HG03039 (cell line): Measurements from ENCODE around the gene CD180.

ENCODE experiments used
- ATAC-seq: cut with Tn5 transposase; IDR thresholded peaks from one replicate; pipeline ENCODE4 v1.9.1; 2021; ENCODE audit warnings: mild to moderate bottlenecking, moderate library complexity; ENCODE audit not compliant: unreplicated experiment

CD180 gene

DNA sequence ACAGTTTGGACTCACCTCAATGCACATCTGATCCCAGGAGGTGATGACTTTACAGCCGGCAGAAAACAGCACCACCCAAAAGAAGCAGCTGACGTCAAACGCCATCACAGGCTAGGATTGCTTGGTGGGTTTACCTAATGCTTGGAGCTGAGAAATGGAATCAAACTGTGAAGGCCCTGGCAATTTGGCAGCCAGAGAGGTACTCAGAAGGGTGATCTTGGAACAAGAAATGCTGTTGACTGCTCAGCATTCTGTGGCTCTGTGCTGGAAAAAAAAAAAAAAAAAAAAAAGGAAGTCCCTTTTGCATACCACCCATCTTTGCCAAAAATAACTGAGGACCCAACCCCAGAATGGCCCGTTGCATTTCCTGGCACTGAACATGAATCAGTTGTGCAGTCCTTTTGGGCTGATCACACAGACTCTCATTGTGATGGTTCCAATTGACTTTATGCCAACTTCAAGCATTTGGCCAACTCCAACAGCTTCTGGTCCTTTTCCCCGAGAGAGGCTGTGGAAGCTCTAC is at the start of gene CD180:
TSS of gene CD180 (minus strand) at position 263 of the 523 bp plus-strand sequence. CDS start at position 105, 158 bp downstream.
- ATAC-seq = no peak

DNA sequence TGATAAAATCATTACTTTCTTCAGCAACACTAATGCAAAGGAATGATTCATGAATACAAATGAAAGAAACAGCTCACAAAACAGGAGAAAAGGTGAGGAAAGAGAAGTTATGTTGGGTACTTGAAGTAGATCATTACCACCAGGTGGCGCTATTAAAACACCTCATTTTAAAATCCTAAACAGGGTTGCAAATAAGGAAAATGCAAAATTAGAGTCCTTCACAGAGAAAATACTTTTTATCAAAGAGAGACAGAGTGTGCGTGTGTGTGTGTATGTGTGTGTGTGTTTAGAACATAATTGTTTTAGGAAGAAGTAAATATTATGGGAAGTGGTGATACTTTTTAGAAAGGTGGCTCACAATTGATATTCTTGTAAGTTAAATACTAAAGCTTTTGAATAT is 49.5 kb upstream of the CD180 start:
- ATAC-seq = no peak

DNA sequence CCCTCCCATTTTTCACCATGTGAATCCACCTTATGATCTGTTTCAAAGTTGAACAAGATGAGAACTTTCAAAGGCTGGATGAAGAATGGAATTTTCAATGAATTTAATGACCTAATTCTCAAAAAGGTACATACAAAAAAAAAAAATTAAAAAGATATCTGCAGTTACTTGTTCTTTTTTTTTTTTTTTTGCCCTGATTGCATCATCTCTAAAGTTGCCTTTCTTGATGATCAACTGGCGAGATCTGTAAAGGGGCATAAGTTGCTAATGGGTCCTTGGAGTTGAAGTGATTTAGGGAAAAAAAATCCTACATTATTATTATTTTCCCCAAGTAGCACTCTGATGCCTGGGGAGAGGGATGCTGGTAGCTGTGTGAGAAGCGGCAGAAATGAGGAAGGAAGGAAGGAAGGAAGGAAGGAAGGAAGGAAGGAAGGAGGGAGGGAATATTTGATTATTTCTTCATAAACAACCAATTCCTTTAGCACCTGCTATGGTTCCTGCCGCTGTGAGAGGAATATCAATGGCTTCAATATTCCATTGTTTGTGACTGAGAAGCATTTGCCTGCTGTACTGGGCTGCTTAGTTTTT is 48.8 kb upstream of the CD180 start:
- no peak for ATAC-seq

DNA sequence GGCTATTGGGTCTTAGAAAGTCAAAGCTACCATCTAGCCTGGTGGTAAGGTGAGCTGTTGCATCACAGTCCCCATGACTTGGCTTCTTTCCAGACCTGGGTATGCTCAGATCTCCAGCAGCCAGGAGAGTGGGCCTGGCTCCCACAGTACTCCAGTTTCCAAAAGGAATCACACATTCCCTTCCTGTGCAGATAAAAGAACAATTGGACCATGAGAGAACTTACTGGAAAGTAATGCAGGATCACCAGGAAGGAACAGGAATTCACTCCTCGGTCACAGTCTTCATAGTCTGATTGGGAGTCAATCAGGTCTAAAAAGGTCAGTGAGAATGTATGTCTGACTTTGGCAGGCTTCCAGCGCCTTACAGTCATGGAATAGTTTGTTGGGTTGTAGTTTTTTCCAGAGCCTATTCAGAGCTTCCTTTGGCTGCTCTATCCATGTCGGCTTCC is 47.8 kb upstream of the CD180 start:
- no peak for ATAC-seq

DNA sequence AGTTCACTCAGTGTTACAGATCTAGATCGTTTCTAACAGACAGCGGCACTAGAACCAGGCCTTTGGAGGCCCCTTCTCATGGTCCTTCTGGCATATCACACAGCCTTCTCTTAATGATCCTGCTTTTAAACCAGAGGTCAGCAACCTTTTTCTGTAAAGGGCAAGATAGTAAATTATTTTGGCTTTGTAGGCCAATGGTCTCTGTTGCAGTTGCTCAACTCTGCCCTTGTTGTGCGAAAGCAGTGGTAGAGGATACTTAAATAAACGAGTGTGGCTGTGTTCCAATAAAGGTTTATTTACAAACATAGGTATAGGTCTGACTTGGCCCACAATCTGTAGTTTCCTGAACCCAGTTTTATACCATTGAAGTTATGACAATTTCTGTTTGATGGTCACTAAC is 47.3 kb upstream of the CD180 start:
- ATAC-seq = no peak

- no peak for ATAC-seq
Measured at GRCh38 chr5:67243349-67243748, 46.8 kb upstream of the CD180 start.

- no peak for ATAC-seq
Measured at GRCh38 chr5:67241326-67241725, 44.7 kb upstream of the CD180 start.

- no peak for ATAC-seq
Measured at GRCh38 chr5:67240846-67241245, 44.2 kb upstream of the CD180 start.

DNA sequence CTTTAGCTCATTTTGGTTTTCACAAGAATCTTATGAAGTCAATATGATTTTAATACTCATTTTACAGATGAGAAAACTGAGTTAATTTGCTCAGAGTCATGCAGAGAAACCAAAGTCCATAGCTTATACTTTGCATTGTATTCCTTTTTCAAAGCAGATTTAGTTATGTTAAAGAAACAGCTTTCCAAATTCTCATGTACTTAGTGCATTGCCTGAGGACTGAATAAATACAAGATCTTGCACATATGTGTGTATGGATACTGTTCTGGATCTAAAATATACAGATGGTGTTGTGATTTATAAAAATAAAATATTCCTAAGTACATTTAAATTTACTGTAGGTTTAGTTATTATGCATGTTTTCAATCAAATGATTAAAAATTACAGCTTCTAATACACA is 43.5 kb upstream of the CD180 start:
- no peak for ATAC-seq

GRCh38 chr5:67238191-67238590 is 41.6 kb upstream of the CD180 start:
- no peak for ATAC-seq

DNA sequence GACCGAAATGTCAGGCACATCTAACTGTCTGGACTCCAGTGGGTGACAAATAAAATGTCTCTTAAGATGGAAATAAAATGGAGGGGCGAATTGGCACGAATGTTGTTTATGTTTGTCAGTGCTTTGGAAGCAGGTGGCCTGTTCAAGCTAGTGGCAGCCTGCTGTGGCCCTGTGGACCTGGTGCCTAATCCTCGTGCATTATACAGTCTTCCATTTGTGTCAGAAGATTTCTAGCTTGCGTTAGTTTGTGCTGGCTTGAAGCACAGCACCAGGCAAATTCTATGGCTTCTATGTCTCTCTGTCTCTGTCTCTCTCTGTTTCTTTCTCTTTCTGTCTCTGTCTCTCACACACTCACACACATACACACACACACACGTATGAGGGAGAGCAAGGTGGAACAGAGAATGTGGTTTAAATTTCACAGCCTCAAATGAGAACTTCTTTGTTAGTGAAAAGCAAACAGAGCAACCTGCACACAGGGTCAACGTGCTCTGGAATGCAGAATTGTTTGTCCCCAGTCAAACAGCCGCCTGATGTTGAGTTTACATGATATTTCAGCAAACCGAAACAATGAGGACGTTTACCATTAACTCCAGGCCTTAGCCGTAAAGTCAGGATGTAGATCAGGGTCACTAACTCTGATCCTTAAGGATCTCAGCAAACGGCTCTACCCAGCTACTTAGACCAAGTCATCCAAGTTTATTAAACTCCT is 39.0 kb upstream of the CD180 start:
- ATAC-seq = no peak

DNA sequence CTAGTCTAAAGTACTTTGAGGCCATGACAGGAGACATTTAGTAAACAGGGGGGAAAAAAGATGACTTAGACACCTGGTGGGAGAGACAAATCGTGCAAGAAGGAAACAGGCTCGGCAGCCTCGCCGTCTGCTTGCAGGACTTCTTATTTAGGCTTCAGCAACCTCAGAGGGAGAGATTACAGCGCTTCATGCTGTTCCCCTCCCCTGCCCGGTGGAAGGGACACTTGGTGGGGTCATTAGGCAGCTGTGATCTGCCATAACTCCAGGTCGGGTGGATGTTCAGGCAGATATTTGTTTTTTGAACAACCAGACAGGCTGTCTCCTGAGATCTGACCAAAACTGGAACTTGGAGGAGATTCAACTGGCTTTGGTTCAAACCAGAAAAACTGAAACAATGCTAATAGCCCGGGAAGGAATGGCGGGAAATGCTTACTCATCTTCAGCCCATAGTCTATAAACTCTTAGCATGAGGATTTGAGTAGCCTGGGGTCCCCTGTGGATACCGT is 38.1 kb upstream of the CD180 start:
- ATAC-seq = no peak

GRCh38 chr5:67233075-67233474 is 36.5 kb upstream of the CD180 start:
- ATAC-seq = no peak

DNA sequence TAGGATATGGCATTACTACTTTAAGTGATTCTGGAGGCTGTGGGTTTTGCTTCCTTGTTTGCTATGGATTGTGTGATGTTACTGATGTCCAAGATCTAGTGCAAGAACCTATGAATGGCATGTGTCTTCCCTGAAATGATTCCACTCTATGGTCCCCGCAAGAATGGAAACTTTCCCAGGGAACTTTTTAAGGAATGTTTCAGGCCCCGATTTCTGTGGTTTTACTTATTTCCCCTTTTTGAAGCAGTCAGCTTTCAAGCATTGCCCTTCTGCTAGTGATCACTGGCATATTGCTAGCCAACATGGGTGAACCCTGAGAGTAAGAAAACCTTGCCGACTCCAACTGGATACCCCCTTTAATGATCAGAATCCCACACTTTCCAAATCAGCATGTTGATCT is 26.6 kb upstream of the CD180 start:
- ATAC-seq = no peak

DNA sequence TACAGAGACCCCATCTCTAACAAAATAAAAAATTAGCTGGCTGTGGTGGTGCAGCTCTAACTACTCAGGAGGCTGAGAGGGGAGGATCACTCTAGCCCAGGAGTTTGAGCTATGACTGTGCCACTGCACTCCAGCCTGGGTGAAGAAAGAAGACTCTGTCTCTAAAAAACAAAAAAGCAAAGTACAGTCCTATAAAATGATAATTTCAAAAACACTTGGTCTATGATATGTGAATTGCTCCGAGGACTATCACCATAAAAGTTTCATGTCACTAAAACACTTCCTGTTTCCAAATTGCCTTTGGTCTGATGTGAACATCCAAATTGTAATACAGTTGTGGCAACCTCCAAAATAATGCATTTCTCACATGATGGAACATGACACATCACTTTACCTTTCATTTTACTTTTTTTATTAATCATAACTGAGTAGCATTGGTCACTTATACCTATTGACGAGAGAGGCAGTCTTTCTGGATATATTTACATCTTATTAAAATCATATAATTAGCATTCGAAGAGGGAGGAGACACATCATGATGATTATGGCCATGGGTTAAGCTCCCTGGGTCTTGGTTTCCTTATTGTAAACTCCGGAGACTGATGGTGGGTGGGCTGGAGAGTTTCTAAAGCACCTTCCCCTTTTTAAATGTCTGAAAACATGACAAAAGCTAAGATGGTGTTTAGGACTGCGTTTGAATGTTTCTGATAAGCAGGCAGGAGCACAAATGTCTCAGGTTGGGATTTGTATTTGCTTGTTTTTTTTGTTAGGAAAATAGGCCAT is 25.8 kb upstream of the CD180 start:
- peak; percentile 28 for ATAC-seq

DNA sequence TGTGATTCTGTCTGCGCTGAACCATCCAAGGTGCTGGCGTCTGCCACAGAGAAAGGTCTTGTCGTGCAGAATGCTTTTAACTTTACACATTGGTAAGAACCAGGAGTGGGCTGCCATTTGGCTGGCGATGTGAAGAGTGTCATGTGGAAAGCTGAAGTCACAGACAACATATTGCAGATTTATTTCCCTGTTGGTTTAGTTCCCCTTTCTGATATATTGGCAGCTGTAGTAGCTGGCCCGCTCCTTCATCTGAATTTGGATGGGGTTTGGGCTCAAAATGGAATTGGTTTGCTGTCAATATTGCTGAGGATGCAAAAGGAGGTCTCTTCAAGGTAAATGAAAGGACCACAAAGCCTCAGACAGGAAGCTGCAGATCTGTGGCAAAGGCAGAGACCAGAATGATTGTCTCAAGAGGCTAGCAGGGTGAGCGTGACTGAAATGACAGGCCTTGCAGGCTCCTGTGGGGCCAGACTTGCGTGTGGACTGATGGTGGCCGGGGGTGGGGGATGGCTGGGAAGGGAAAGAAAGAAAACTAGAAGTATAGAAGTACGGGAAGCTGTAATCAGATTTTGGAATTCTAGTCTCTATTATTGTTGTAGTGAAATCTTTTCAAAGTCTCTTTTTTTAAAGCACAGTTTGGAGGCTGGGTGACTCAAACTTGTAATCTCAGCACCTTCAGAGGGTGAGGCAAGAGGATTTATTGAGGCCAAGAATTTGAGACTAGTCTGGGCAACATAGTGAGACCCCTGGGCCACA is 25.1 kb upstream of the CD180 start:
- peak; percentile 84 for ATAC-seq

DNA sequence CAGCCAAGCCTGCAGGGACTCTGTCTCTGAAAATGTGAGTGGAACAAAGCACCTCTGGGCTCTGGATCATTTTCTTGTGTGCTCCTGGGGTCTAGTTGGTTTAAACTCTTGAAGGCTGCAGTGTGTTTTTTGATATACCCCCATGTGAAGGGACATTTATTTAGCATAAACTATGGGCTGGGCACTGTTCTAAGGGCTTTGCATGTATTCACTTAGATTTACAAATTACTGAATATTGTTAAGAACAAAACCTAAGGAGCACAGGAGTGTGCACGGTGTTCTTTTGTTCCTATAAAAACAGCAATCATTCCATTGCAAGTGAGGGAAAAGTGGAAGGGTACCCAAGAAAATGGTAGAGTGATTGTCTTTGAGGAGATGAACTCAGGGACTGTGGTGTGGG is 20.0 kb upstream of the CD180 start:
- no peak for ATAC-seq

GRCh38 chr5:67215519-67216471 is 19.2 kb upstream of the CD180 start:
- ATAC-seq = peak; percentile 99

DNA sequence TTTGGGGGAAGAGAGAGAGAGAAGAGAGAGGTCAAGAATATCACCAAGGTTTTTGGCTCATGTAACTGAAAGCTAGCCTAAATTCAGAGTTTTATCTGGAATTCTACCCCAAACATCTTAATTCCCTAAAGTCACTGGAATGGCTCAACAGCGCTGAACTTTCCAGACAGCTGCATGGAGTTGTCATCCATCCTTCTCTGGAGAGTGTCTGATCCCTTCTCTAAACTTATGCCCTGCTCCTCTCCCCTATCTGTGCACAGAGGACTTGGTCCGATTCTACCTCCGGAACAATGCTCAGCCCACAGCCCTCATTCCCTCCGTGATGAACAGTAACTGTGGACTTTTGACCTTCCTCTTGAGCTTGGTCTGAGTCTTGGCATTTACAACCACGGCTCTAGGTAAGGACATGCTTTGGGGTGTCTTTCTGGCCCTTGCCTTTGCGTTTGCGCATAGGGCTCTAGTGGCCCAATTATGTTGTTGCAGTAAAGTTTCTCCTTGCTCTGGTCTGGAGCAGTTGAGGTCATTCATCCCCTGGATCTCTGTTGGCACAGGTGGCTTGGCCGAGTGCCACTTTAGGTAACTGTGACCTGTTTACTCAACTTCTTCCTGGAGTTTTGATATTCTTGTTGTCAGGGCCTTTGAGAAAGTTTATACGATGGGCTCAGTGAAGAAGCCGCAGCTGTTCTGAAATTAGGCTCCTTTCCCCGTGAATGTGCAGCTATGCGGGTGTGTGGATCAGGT is 18.3 kb upstream of the CD180 start:
- ATAC-seq = no peak
